NOMO-1 treated with DMSO at 0.1 percent for 48 hours (cell line): ENCODE measurements around the gene LAYN.
A peak's percentile ranks its signal among the peaks of the same experiment; 100 is the strongest.

Experiments
- DNase-seq: peaks from one replicate; lab custom pipeline; 2025; ENCODE audit not compliant: unreplicated experiment; lab: John Stamatoyannopoulos, UW

LAYN gene

GRCh38 chr11:111530091-111530490, 10.4 kb upstream of the LAYN start:
- peak; percentile 61 for DNase-seq

GRCh38 chr11:111531136-111531535, 9.4 kb upstream of the LAYN start:
- DNase-seq, result no peak

- peak; percentile 96 for DNase-seq
These were observed 8.7 kb upstream of the LAYN start for GRCh38 chr11:111531687-111532364.

GRCh38 chr11:111532365-111532709, 8.2 kb upstream of the LAYN start:
- peak; percentile 52 for DNase-seq

- no peak for DNase-seq
These were observed 5.2 kb upstream of the LAYN start for GRCh38 chr11:111535281-111535680.

- no peak for DNase-seq
These were observed 3.1 kb upstream of the LAYN start for GRCh38 chr11:111537336-111537860.

- no peak for DNase-seq
These were observed 2.0 kb upstream of the LAYN start for GRCh38 chr11:111538407-111539114.

GRCh38 chr11:111539426-111540113, 950 bp upstream of the LAYN start:
- DNase-seq, result no peak

GRCh38 chr11:111540937-111541253, 375 bp downstream of the LAYN start:
- no peak for DNase-seq

GRCh38 chr11:111541254-111542061, 938 bp downstream of the LAYN start:
- DNase-seq, result no peak

GRCh38 chr11:111542606-111543275, 2.2 kb downstream of the LAYN start:
- DNase-seq, result no peak

GRCh38 chr11:111548525-111548924, 8.0 kb downstream of the LAYN start:
- DNase-seq, result no peak

GRCh38 chr11:111549196-111549868, 8.8 kb downstream of the LAYN start:
- DNase-seq, result no peak

- no peak for DNase-seq
These were observed 9.3 kb downstream of the LAYN start for GRCh38 chr11:111549869-111550203.

GRCh38 chr11:111550258-111550657, 9.7 kb downstream of the LAYN start:
- DNase-seq, result peak; percentile 47

GRCh38 chr11:111554532-111554931, 14.0 kb downstream of the LAYN start:
- DNase-seq, result no peak

- no peak for DNase-seq
These were observed 14.7 kb downstream of the LAYN start for GRCh38 chr11:111555255-111555654.

- no peak for DNase-seq
These were observed 17.0 kb downstream of the LAYN start for GRCh38 chr11:111557425-111558111.

- no peak for DNase-seq
These were observed 19.4 kb downstream of the LAYN start for GRCh38 chr11:111559800-111560464.
